ENCODE data around the gene ALOX15B. TPM values are rescaled to one million over a fixed set of nuclear protein-coding genes. Genes with fewer than 3 reads are reported as not detected.

Gene ALOX15B
- total and polyA plus RNA-seq, 4 donors = 0.16 to 1.0 (median 0.56) TPM

- H3K27me3 ChIP-seq (ENCODE audit: control insufficient read depth in 4 of 4, insufficient read depth in 4 of 4, low read length in 3 of 4) = peaks cover 0 to 12% (median 5%) of the 10 kb centered on the region in 4 donors
- H3K4me3 ChIP-seq (ENCODE audit: low read depth in 1 of 3, low read length in 3 of 3) = no peak overlapping the region
- no peak for DNase-seq (ENCODE audit: low spot score)
- H3K4me1 ChIP-seq (ENCODE audit: control insufficient read depth in 4 of 4, insufficient read depth in 4 of 4, low read length in 3 of 4) = peaks cover 0 to 24% (median 16%) of the 10 kb centered on the region in 4 donors
- 36% methylated on average over 17 of the region's 17 CpGs for WGBS
- no peaks in the 10 kb centered on the region for H3K9me3 ChIP-seq (ENCODE audit: control insufficient read depth in 4 of 4, low read length in 3 of 4)
- H3K27ac ChIP-seq (ENCODE audit: low read depth in 1 of 2, low read length in 2 of 2) = no peak overlapping the region
- TF ChIP-seq RXRA (IDR thresholded peaks at IDR 0.05) = no peak
- H3K36me3 ChIP-seq (ENCODE audit: control insufficient read depth in 4 of 4, insufficient read depth in 3 of 4, low read depth in 1 of 4, low read length in 3 of 4) = no peaks in the 10 kb centered on the region
- no peak overlapping the region for H3K9ac ChIP-seq (ENCODE audit: low read depth in 1 of 2, low read length in 2 of 2)
Observed at GRCh38 chr17:8056976-8057625, 18.2 kb downstream of the ALOX15B start.

- Histone ChIP-seq H3K27me3 (ENCODE audit: control insufficient read depth in 4 of 4, insufficient read depth in 4 of 4, low read length in 3 of 4) (peaks cover 0 to 18% (median 5%) of the 10 kb centered on the region in 4 donors), H3K9ac (ENCODE audit: low read depth in 1 of 2, low read length in 2 of 2) (no peak overlapping the region), H3K4me1 (ENCODE audit: control insufficient read depth in 4 of 4, insufficient read depth in 4 of 4, low read length in 3 of 4) (peaks cover 0 to 24% (median 16%) of the 10 kb centered on the region in 4 donors), H3K9me3 (ENCODE audit: control insufficient read depth in 4 of 4, low read length in 3 of 4) (no peaks in the 10 kb centered on the region), H3K27ac (ENCODE audit: low read depth in 1 of 2, low read length in 2 of 2) (no peak overlapping the region), H3K4me3 (ENCODE audit: low read depth in 1 of 3, low read length in 3 of 3) (no peak overlapping the region), H3K36me3 (ENCODE audit: control insufficient read depth in 4 of 4, insufficient read depth in 3 of 4, low read depth in 1 of 4, low read length in 3 of 4) (no peaks in the 10 kb centered on the region)
- WGBS = 4% methylated on average over 14 of the region's 14 CpGs
- TF ChIP-seq HNF4G (IDR thresholded peaks at IDR 0.05) (no peak), EGR1 (IDR thresholded peaks at IDR 0.05; ENCODE audit: low read depth in 2 of 2) (no peak), GABPA (IDR thresholded peaks at IDR 0.05 in 1 of 2, conservative IDR thresholded peaks at IDR 0.05 in 1 of 2) (no peak), NR2F2 (IDR thresholded peaks at IDR 0.05) (no peak), YY1 (IDR thresholded peaks at IDR 0.05) (no peak), ATF3 (IDR thresholded peaks at IDR 0.05) (no peak), CTCF (IDR thresholded peaks at IDR 0.05; ENCODE audit: low read depth, low read length, missing input control) (peak; percentile 87), TAF1 (conservative IDR thresholded peaks at IDR 0.05) (no peak), FOXA2 (IDR thresholded peaks at IDR 0.05) (no peak), MAX (IDR thresholded peaks at IDR 0.05) (peak; percentile 44), SP1 (IDR thresholded peaks at IDR 0.05) (no peak), RAD21 (IDR thresholded peaks at IDR 0.05) (peak; percentile 93 to 96), FOXA1 (IDR thresholded peaks at IDR 0.05) (no peak), JUND (IDR thresholded peaks at IDR 0.05) (no peak), RXRA (IDR thresholded peaks at IDR 0.05) (no peak), HNF4A (conservative IDR thresholded peaks at IDR 0.05) (peak in 1 of 2 donors; percentile 5)
- TF ChIP-seq, protein P1, sequence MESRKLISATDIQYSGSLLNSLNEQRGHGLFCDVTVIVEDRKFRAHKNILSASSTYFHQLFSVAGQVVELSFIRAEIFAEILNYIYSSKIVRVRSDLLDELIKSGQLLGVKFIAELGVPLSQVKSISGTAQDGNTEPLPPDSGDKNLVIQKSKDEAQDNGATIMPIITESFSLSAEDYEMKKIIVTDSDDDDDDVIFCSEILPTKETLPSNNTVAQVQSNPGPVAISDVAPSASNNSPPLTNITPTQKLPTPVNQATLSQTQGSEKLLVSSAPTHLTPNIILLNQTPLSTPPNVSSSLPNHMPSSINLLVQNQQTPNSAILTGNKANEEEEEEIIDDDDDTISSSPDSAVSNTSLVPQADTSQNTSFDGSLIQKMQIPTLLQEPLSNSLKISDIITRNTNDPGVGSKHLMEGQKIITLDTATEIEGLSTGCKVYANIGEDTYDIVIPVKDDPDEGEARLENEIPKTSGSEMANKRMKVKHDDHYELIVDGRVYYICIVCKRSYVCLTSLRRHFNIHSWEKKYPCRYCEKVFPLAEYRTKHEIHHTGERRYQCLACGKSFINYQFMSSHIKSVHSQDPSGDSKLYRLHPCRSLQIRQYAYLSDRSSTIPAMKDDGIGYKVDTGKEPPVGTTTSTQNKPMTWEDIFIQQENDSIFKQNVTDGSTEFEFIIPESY (IDR thresholded peaks at IDR 0.05) = no peak
- TF ChIP-seq, protein P2, sequence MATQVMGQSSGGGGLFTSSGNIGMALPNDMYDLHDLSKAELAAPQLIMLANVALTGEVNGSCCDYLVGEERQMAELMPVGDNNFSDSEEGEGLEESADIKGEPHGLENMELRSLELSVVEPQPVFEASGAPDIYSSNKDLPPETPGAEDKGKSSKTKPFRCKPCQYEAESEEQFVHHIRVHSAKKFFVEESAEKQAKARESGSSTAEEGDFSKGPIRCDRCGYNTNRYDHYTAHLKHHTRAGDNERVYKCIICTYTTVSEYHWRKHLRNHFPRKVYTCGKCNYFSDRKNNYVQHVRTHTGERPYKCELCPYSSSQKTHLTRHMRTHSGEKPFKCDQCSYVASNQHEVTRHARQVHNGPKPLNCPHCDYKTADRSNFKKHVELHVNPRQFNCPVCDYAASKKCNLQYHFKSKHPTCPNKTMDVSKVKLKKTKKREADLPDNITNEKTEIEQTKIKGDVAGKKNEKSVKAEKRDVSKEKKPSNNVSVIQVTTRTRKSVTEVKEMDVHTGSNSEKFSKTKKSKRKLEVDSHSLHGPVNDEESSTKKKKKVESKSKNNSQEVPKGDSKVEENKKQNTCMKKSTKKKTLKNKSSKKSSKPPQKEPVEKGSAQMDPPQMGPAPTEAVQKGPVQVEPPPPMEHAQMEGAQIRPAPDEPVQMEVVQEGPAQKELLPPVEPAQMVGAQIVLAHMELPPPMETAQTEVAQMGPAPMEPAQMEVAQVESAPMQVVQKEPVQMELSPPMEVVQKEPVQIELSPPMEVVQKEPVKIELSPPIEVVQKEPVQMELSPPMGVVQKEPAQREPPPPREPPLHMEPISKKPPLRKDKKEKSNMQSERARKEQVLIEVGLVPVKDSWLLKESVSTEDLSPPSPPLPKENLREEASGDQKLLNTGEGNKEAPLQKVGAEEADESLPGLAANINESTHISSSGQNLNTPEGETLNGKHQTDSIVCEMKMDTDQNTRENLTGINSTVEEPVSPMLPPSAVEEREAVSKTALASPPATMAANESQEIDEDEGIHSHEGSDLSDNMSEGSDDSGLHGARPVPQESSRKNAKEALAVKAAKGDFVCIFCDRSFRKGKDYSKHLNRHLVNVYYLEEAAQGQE (IDR thresholded peaks at IDR 0.05) = no peak
- peak; percentile 34 for DNase-seq (ENCODE audit: low spot score)
Observed at GRCh38 chr17:8057691-8058114, 18.8 kb downstream of the ALOX15B start.

All from liver (tissue), 9 donors.